ENCODE results near the gene C19orf73.

GRCh38 chr19:49071860-49072547 is 46.9 kb downstream of the C19orf73 start:
- TF ChIP-seq POLR2A (IDR thresholded peaks at IDR 0.05; ENCODE audit: low read length) (no peak), GATA1 (IDR thresholded peaks at IDR 0.05; ENCODE audit: low read depth, low read length) (no peak)
